ENCODE results near the gene RERE.

The RERE gene

DNA sequence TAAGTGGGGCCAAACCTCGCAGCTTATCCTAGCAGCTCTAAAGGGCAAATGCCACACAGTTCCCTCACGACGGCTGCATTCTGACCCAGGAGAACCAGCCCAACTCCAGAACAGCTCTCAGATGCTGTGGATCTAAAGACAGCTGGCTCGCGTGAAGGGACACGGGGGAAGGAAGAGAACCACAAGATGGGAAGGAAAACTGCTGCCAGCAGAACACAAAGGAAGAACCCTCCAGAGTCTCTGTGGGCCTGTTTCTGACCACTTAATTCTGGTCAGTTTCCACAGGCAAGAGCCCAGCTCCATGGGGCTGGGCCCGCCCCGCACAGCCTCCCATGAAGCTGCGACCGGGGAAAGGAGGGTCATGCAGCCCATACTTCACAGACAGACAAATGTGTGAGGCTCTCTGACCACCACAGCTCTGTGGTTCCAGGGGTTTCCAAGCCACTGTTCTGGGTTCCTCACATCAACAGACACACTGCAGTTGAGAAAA is 438.4 kb downstream of the RERE start:
- Histone ChIP-seq H3K79me2 (ENCODE audit: insufficient read depth, low read length) (peaks cover 93% of the 10 kb centered on the region), H3K36me3 (ENCODE audit: low read length) (peaks cover 17% of the 10 kb centered on the region), H3K4me3 (ENCODE audit: insufficient read depth, low read length, poor library complexity, severe bottlenecking) (no peak overlapping the region), H3K27me3 (ENCODE audit: low read length) (no peaks in the 10 kb centered on the region), H3K9me3 (ENCODE audit: insufficient read depth, low read length) (no peaks in the 10 kb centered on the region), H3K9me2 (replicated peaks; ENCODE audit: insufficient read depth, low read length) (no peaks in the 10 kb centered on the region), H4K20me1 (ENCODE audit: low read depth, low read length) (peaks cover 47% of the 10 kb centered on the region; the same call in 1 of the 2 replicates), H3F3A (ENCODE audit: insufficient read depth) (peaks cover 11% of the 10 kb centered on the region; the same call in 1 of the 2 replicates), H3K9ac (ENCODE audit: low read length) (no peak overlapping the region), H2AFZ (ENCODE audit: low read depth, low read length, severe bottlenecking) (no peak overlapping the region), H3K4me2 (ENCODE audit: low read depth, low read length, poor library complexity, severe bottlenecking) (no peak overlapping the region), H3K27ac (ENCODE audit: low read depth, low read length) (no peak overlapping the region)
- TF ChIP-seq EZH2phosphoT487 (conservative IDR thresholded peaks at IDR 0.05; ENCODE audit: low read length): no peak
- TF ChIP-seq CTCF (IDR thresholded peaks at IDR 0.05; ENCODE audit: insufficient read depth, low read length, poor library complexity, severe bottlenecking): no peak

DNA sequence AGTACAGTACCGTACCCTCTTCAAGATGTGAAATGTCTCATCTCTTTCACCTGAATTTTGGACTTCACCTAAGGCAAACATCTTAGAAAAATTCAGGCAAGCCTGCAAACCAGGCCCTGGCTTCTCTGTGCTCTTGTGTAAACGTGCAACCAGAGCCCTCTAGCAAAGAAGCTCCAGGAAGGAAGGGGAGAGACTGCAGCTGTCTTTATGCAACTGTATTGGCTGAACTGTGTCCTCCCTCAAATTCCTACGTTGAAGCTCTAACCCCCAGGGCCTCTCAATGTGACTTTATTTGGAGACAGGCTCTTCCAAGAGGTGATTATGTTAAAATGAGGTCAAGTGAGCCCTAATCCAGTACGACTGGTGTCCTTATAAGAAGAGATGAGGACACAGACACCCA is 439.3 kb downstream of the RERE start:
- peaks cover 94% of the 10 kb centered on the region for H3K79me2 ChIP-seq (ENCODE audit: insufficient read depth, low read length)

DNA sequence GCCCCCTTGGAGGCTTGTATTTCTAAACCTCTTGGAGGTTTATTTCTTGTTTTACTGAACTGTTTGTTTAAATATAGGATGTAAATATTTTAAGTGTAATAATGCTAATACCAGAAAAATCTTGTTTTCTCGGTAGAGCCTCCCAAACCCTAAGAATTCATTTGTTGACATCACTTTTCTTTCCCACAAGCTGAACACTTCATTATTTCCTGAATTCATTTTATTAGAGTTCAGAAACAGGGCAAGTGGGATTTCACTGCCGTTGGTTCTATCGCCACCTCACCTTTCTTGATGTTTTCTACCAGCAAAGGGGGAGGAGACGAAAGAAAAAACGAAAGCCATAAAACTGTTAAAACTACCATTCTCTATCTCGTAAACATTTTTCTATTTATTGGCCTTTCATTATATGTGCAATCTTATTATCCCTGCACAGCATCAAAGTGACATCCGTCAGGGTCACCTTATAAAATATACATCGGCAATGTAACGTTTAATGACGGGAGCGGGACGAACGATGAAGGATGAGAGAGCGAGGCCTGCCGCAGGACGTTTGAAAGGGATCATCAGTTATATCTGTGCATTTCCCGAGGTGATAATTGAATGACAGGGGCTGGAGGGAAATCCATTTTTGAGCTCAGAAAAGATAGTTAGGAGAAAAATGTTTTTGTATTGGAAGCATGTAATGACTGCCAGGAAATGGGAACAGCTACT is 440.0 kb downstream of the RERE start:
- Histone ChIP-seq H4K20me1 (ENCODE audit: low read depth, low read length) (peaks cover 56% of the 10 kb centered on the region; the same call in 1 of the 2 replicates), H3K4me3 (ENCODE audit: insufficient read depth, low read length, poor library complexity, severe bottlenecking) (no peak overlapping the region)

More for the DNA sequence above, 439.3 kb downstream of the RERE start:
- Histone ChIP-seq H4K20me1 (ENCODE audit: low read depth, low read length) (peaks cover 48% of the 10 kb centered on the region; the same call in 1 of the 2 replicates), H3K36me3 (ENCODE audit: low read length) (peaks cover 17% of the 10 kb centered on the region), H3K4me3 (ENCODE audit: insufficient read depth, low read length, poor library complexity, severe bottlenecking) (no peak overlapping the region), H3K9me3 (ENCODE audit: insufficient read depth, low read length) (no peaks in the 10 kb centered on the region), H3K27ac (ENCODE audit: low read depth, low read length) (no peak overlapping the region), H3K27me3 (ENCODE audit: low read length) (no peaks in the 10 kb centered on the region), H3K9ac (ENCODE audit: low read length) (no peak overlapping the region), H3K4me2 (ENCODE audit: low read depth, low read length, poor library complexity, severe bottlenecking) (no peak overlapping the region), H2AFZ (ENCODE audit: low read depth, low read length, severe bottlenecking) (no peak overlapping the region), H3F3A (ENCODE audit: insufficient read depth) (peaks cover 11% of the 10 kb centered on the region; the same call in 1 of the 2 replicates), H3K9me2 (replicated peaks; ENCODE audit: insufficient read depth, low read length) (no peaks in the 10 kb centered on the region)
- no peak for TF ChIP-seq CTCF (IDR thresholded peaks at IDR 0.05; ENCODE audit: insufficient read depth, low read length, poor library complexity, severe bottlenecking)
- no peak for TF ChIP-seq EZH2phosphoT487 (conservative IDR thresholded peaks at IDR 0.05; ENCODE audit: low read length)

More for the DNA sequence above, 440.0 kb downstream of the RERE start:
- Histone ChIP-seq H3K9me3 (ENCODE audit: insufficient read depth, low read length) (no peaks in the 10 kb centered on the region), H3K79me2 (ENCODE audit: insufficient read depth, low read length) (peaks cover 94% of the 10 kb centered on the region), H3K27ac (ENCODE audit: low read depth, low read length) (no peak overlapping the region), H3K36me3 (ENCODE audit: low read length) (peaks cover 20% of the 10 kb centered on the region), H2AFZ (ENCODE audit: low read depth, low read length, severe bottlenecking) (no peak overlapping the region), H3F3A (ENCODE audit: insufficient read depth) (peaks cover 11% of the 10 kb centered on the region; the same call in 1 of the 2 replicates), H3K4me2 (ENCODE audit: low read depth, low read length, poor library complexity, severe bottlenecking) (no peak overlapping the region), H3K27me3 (ENCODE audit: low read length) (no peaks in the 10 kb centered on the region), H3K9ac (ENCODE audit: low read length) (no peak overlapping the region), H3K9me2 (replicated peaks; ENCODE audit: insufficient read depth, low read length) (no peaks in the 10 kb centered on the region)
- TF ChIP-seq CTCF (IDR thresholded peaks at IDR 0.05; ENCODE audit: insufficient read depth, low read length, poor library complexity, severe bottlenecking): no peak
- no peak for TF ChIP-seq EZH2phosphoT487 (conservative IDR thresholded peaks at IDR 0.05; ENCODE audit: low read length)

Data from SU-DHL-6 (cell line).